Endothelial cell (in vitro differentiated cells): Measurements from ENCODE around the gene ACADS. TPM values are rescaled to one million over a fixed set of nuclear protein-coding genes. Genes with fewer than 3 reads are reported as not detected.
"Not testable (repeated sequence)": the region's sequence is repeated elsewhere in the genome, so short reads cannot be mapped to it uniquely, and the experiment has no call there.

Source experiments
- DNase-seq: peaks from one replicate; pipeline ENCODE4 v3.0.0; 2021; ENCODE audit warnings: low spot score
- H3K27ac Mint-ChIP-seq: one replicate; pipeline ENCODE4 v1.8.0; 2021; ENCODE audit warnings: mixed read lengths, inconsistent platforms; ENCODE audit not compliant: unreplicated experiment
- H3K27me3 Mint-ChIP-seq: one replicate; pipeline ENCODE4 v1.8.0; 2021; ENCODE audit warnings: mild to moderate bottlenecking, moderate library complexity, mixed read lengths, inconsistent platforms; ENCODE audit not compliant: unreplicated experiment
- H3K36me3 Mint-ChIP-seq: one replicate; pipeline ENCODE4 v1.8.0; 2021; ENCODE audit warnings: mild to moderate bottlenecking, low read depth, mixed read lengths, inconsistent platforms; ENCODE audit not compliant: unreplicated experiment
- H3K4me1 Mint-ChIP-seq: one replicate; pipeline ENCODE4 v1.8.0; 2021; ENCODE audit warnings: mild to moderate bottlenecking, mixed read lengths, inconsistent platforms; ENCODE audit not compliant: unreplicated experiment
- H3K4me3 Mint-ChIP-seq: one replicate; pipeline ENCODE4 v1.8.0; 2021; ENCODE audit warnings: mild to moderate bottlenecking, mixed read lengths, inconsistent platforms; ENCODE audit not compliant: unreplicated experiment
- H3K9me3 Mint-ChIP-seq: one replicate; pipeline ENCODE4 v1.8.0; 2021; ENCODE audit warnings: mixed read lengths, inconsistent platforms; ENCODE audit not compliant: unreplicated experiment
- total RNA-seq: library from RNA; stranded (reverse); fragmentation: NEBNext Ultra II Directional; extraction: Animal tissue kit (Norgen Biotek cat#: 25700); gene quantifications from one replicate; pipeline ENCODE4 v1.2.1, GENCODE V29; 2021; ENCODE audit not compliant: unreplicated experiment
- TF ChIP-seq, protein P1 (sequence below): fragments of 200-600 bp; sonication (generic); IDR thresholded peaks from one replicate; pipeline ENCODE4 v1.5.0; 2021; ENCODE audit warnings: antibody characterized with exemption; ENCODE audit not compliant: unreplicated experiment

ACADS gene
- total RNA-seq, 1 donor from 2014 or later, result 5.6 TPM

DNA sequence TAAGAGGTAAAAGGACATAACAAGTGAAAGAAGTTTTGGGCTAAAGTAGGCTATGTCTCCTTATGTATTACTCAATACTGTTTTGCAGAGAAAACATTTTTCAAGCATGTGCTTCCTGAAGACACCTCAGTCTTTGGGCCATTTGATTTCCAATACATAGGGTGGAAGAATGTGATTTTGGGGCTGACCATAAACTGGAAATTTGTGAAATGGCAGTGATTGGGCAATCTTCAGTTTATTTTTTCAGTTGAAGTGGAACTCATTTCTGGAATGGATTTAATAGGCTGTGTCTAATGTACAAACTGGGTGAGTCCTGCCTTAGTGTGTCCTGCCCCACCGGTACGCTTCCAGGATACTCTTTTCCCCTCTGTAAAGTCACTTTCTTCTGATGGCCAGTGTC lies 2.8 kb upstream of the ACADS start:
- H3K36me3 Mint-ChIP-seq, result peaks cover 49% of the 10 kb centered on the region
- H3K27ac Mint-ChIP-seq, result no peak overlapping the region
- TF ChIP-seq, protein P1, sequence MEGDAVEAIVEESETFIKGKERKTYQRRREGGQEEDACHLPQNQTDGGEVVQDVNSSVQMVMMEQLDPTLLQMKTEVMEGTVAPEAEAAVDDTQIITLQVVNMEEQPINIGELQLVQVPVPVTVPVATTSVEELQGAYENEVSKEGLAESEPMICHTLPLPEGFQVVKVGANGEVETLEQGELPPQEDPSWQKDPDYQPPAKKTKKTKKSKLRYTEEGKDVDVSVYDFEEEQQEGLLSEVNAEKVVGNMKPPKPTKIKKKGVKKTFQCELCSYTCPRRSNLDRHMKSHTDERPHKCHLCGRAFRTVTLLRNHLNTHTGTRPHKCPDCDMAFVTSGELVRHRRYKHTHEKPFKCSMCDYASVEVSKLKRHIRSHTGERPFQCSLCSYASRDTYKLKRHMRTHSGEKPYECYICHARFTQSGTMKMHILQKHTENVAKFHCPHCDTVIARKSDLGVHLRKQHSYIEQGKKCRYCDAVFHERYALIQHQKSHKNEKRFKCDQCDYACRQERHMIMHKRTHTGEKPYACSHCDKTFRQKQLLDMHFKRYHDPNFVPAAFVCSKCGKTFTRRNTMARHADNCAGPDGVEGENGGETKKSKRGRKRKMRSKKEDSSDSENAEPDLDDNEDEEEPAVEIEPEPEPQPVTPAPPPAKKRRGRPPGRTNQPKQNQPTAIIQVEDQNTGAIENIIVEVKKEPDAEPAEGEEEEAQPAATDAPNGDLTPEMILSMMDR, result no peak
- H3K4me3 Mint-ChIP-seq, result no peak overlapping the region
- H3K27me3 Mint-ChIP-seq, result peaks cover 8% of the 10 kb centered on the region
- peaks cover 18% of the 10 kb centered on the region for H3K4me1 Mint-ChIP-seq
- H3K9me3 Mint-ChIP-seq, result no peaks in the 10 kb centered on the region
- no peak for DNase-seq

DNA sequence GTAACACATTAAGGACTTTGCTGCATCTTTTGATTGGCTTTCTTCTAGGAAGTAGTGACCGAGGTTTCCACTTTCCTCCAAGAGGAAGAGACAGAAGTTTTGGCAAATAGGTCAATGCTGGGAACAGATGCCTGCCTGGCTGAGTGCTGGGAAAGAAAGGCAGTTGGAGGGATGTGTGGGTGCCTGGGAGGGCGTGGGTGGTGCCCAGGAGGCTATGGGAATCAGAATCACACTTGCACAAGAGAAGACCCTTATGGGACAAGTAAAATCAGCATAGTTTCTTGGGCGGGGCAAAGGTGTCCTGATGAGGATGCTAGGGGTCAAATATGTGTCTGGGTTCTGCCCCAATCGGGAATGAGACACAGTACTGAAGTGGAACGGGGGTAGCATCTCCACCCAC lies 906 bp upstream of the ACADS start:
- Mint-ChIP-seq H3K27ac (no peak overlapping the region), H3K9me3 (no peaks in the 10 kb centered on the region), H3K4me3 (peak overlapping the region; percentile 83), H3K4me1 (peaks cover 16% of the 10 kb centered on the region), H3K36me3 (peaks cover 39% of the 10 kb centered on the region), H3K27me3 (peaks cover 7% of the 10 kb centered on the region)
- DNase-seq, result no peak
- TF ChIP-seq, protein P1, result no peak

- no peak for DNase-seq
- H3K9me3 Mint-ChIP-seq, result no peaks in the 10 kb centered on the region
- TF ChIP-seq, protein P1, result no peak
- H3K36me3 Mint-ChIP-seq, result peaks cover 37% of the 10 kb centered on the region
- H3K4me3 Mint-ChIP-seq, result peak overlapping the region; percentile 83
- H3K4me1 Mint-ChIP-seq, result peaks cover 16% of the 10 kb centered on the region
- H3K27me3 Mint-ChIP-seq, result peaks cover 6% of the 10 kb centered on the region
- H3K27ac Mint-ChIP-seq, result no peak overlapping the region
Measured at GRCh38 chr12:120725151-120725658, 421 bp upstream of the ACADS start.

DNA sequence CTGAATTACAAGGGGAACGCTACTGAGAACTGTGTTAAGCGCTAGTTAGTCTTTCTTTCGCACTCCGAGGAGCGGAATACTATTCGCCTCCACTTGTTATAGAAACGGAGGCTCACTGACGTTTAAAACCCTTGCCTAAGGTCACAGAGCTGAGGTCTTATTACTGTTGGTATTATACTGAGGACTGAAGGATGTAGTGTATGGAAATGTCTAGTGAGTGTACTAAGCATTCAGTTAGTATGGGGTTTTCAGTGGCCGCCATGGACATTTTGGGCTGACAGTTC lies 826 bp downstream of the ACADS start:
- TF ChIP-seq, protein P1, result no peak
- Mint-ChIP-seq H3K4me3 (peak overlapping the region; percentile 88), H3K36me3 (peaks cover 32% of the 10 kb centered on the region), H3K27me3 (peaks cover 5% of the 10 kb centered on the region), H3K27ac (peak overlapping the region; percentile 68), H3K9me3 (no peaks in the 10 kb centered on the region), H3K4me1 (peaks cover 16% of the 10 kb centered on the region)
- DNase-seq, result no peak

- peaks cover 5% of the 10 kb centered on the region for H3K27me3 Mint-ChIP-seq
- no peaks in the 10 kb centered on the region for H3K9me3 Mint-ChIP-seq
- TF ChIP-seq, protein P1, result no peak
- no peak overlapping the region for H3K4me3 Mint-ChIP-seq
- H3K36me3 Mint-ChIP-seq, result peaks cover 27% of the 10 kb centered on the region
- no peak for DNase-seq
- no peak overlapping the region for H3K27ac Mint-ChIP-seq
- H3K4me1 Mint-ChIP-seq, result peaks cover 12% of the 10 kb centered on the region
Measured at GRCh38 chr12:120726961-120727360, 1.3 kb downstream of the ACADS start.

DNA sequence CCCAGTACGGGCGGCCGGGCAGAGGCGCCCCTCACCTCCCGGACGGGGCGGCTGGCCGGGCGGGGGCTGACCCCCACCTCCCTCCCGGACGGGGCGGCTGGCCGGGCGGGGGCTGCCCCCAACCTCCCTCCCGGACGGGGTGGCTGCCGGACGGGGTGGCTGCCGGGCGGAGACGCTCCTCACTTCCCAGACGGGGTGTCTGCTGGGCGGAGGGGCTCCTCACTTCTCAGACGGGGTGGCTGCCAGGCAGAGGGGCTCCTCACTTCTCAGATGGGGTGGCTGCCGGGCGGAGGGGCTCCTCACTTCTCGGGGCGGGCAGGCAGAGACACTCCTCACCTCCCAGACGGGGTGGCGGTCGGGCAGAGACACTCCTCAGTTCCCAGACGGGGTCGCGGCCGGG lies 6.6 kb downstream of the ACADS start:
- not testable (repeated sequence) for H3K4me3 Mint-ChIP-seq

More for the DNA sequence above, 6.6 kb downstream of the ACADS start:
- H3K36me3 Mint-ChIP-seq, result peaks cover 18% of the 10 kb centered on the region
- not testable (repeated sequence) for H3K9me3 Mint-ChIP-seq, H3K27ac Mint-ChIP-seq, DNase-seq, H3K27me3 Mint-ChIP-seq, H3K4me1 Mint-ChIP-seq
